Vagina (tissue), 2 donors: ENCODE data around the gene HBE1. TPM values are rescaled to one million over a fixed set of nuclear protein-coding genes. Genes with fewer than 3 reads are reported as not detected.

Source experiments
- DNase-seq, 2 donors: peaks; one replicate each; pipeline ENCODE4 v3.0.0-alpha.2; 2017; ENCODE audit errors: extremely low spot score in 2 of 2
- H3K27ac ChIP-seq: fragments of 200-600 bp; sonication (generic); one replicate; pipeline ENCODE4 v1.5.1; 2019
- H3K27me3 ChIP-seq: fragments of 200-600 bp; sonication (generic); one replicate; pipeline ENCODE4 v1.5.1; 2019
- H3K36me3 ChIP-seq, 2 donors: fragments of 200-600 bp; sonication (generic); one replicate each; pipeline ENCODE4 v1.5.1; 2017 to 2019
- H3K4me1 ChIP-seq: fragments of 200-600 bp; sonication (generic); one replicate; pipeline ENCODE4 v1.5.1; 2019
- H3K4me3 ChIP-seq, 2 donors: fragments of 200-600 bp; sonication (generic); 1 replicate in 1 of 2; 2 replicates in 1 of 2; pipeline ENCODE4 v1.5.1; 2016 to 2019
- H3K9me3 ChIP-seq: fragments of 200-600 bp; sonication (generic); one replicate; pipeline ENCODE4 v1.5.1; 2019
- POLR2A ChIP-seq, 2 donors: fragments of 450-650 bp; IDR thresholded peaks; one replicate each; pipeline ENCODE4 v1.6.1; 2017; ENCODE audit warnings: antibody characterized with exemption in 2 of 2, mild to moderate bottlenecking in 2 of 2, moderate library complexity in 2 of 2
- POLR2AphosphoS5 ChIP-seq, 2 donors: sonication (generic); formaldehyde crosslinking; IDR thresholded peaks; one replicate each; pipeline ENCODE4 v1.9.0; 2017; ENCODE audit warnings: antibody characterized with exemption in 2 of 2, mild to moderate bottlenecking in 2 of 2, low read depth in 1 of 2; ENCODE audit not compliant: insufficient read depth in 1 of 2
- intact Hi-C: fragments of 100-400 bp; cut with DNase I; formaldehyde crosslinking; loops from one replicate; pipeline ENCODE4 v1.15.1; 2023
- total RNA-seq: library from RNA; depleted of rRNA; stranded (reverse); fragments of >200 nt; gene quantifications from one replicate; pipeline ENCODE4 v1.2.3, GENCODE V29; 2016
- TF ChIP-seq, protein P1 (sequence below), 3 experiments: fragments of 450-650 bp in 2 of 3; fragments of 200-600 bp in 1 of 3; sonication (generic) in 1 of 3; IDR thresholded peaks; one replicate each; pipeline ENCODE4 v1.5.1; 2017 to 2019; ENCODE audit warnings: antibody characterized with exemption in 3 of 3, mild to moderate bottlenecking in 2 of 3, moderate library complexity in 2 of 3

The HBE1 gene
- total RNA-seq, 1 donor from 2014 or later, result not detected

DNA sequence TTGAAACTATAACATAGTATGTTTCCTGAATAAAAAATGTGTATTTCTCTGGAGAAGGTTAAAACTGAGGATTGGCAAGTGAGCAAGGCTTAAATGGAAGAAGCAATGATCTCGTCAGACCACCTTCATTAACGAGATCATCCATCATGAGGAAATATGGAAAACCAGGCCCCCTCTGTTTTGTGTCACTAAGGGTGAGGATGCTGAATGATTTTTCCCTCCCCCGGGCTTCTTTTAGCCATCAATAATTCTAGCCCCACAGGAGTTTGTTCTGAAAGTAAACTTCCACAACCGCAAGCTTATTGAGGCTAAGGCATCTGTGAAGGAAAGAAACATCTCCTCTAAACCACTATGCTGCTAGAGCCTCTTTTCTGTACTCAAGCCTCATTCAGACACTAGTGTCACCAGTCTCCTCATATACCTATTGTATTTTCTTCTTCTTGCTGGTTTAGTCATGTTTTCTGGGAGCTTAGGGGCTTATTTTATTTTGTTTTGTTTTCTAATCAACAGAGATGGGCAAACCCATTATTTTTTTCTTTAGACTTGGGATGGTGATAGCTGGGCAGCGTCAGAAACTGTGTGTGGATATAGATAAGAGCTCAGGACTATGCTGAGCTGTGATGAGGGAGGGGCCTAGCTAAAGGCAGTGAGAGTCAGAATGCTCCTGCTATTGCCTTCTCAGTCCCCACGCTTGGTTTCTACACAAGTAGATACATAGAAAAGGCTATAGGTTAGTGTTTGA is 5.8 kb upstream of the HBE1 start:
- TF ChIP-seq, protein P1, sequence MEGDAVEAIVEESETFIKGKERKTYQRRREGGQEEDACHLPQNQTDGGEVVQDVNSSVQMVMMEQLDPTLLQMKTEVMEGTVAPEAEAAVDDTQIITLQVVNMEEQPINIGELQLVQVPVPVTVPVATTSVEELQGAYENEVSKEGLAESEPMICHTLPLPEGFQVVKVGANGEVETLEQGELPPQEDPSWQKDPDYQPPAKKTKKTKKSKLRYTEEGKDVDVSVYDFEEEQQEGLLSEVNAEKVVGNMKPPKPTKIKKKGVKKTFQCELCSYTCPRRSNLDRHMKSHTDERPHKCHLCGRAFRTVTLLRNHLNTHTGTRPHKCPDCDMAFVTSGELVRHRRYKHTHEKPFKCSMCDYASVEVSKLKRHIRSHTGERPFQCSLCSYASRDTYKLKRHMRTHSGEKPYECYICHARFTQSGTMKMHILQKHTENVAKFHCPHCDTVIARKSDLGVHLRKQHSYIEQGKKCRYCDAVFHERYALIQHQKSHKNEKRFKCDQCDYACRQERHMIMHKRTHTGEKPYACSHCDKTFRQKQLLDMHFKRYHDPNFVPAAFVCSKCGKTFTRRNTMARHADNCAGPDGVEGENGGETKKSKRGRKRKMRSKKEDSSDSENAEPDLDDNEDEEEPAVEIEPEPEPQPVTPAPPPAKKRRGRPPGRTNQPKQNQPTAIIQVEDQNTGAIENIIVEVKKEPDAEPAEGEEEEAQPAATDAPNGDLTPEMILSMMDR (IDR thresholded peaks at IDR 0.05), result no peak
- TF ChIP-seq POLR2A (IDR thresholded peaks at IDR 0.05) (no peak), POLR2AphosphoS5 (IDR thresholded peaks at IDR 0.05; ENCODE audit: insufficient read depth in 1 of 2, low read depth in 1 of 2) (no peak)
- H3K36me3 ChIP-seq, result no peaks in the 10 kb centered on the region
- H3K4me1 ChIP-seq, result no peaks in the 10 kb centered on the region
- no peak overlapping the region for H3K27ac ChIP-seq
- DNase-seq, result no peak
- intact Hi-C loops, result no loop called here
- H3K9me3 ChIP-seq, result no peaks in the 10 kb centered on the region
- H3K27me3 ChIP-seq, result no peaks in the 10 kb centered on the region
- H3K4me3 ChIP-seq, result no peak overlapping the region

DNA sequence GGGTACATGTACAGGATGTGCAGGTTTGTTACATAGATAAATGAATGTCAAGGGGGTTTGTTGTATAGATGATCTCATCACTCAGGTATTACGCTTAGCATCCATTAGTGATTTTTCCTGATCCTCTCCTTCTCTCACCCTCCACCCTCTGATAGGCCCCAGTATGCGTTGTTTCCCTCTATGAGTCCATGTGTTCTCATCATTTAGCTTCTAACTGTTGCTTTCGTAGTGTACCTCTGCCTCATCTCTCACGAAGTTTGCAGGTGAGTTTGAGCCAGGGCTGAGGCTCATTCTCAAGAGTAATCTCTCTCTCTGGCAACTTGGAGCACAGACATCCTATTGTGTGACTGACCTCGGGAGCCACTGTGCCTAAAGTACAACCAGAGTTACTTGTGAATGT is 4.7 kb upstream of the HBE1 start:
- no peak overlapping the region for H3K4me3 ChIP-seq
- H3K36me3 ChIP-seq, result no peaks in the 10 kb centered on the region
- H3K27me3 ChIP-seq, result no peaks in the 10 kb centered on the region
- DNase-seq, result no peak
- no peaks in the 10 kb centered on the region for H3K4me1 ChIP-seq
- H3K9me3 ChIP-seq, result no peaks in the 10 kb centered on the region
- intact Hi-C loops, result no loop called here
- TF ChIP-seq POLR2A (IDR thresholded peaks at IDR 0.05) (no peak), POLR2AphosphoS5 (IDR thresholded peaks at IDR 0.05; ENCODE audit: insufficient read depth in 1 of 2, low read depth in 1 of 2) (no peak)
- TF ChIP-seq, protein P1 (IDR thresholded peaks at IDR 0.05), result no peak
- no peak overlapping the region for H3K27ac ChIP-seq

DNA sequence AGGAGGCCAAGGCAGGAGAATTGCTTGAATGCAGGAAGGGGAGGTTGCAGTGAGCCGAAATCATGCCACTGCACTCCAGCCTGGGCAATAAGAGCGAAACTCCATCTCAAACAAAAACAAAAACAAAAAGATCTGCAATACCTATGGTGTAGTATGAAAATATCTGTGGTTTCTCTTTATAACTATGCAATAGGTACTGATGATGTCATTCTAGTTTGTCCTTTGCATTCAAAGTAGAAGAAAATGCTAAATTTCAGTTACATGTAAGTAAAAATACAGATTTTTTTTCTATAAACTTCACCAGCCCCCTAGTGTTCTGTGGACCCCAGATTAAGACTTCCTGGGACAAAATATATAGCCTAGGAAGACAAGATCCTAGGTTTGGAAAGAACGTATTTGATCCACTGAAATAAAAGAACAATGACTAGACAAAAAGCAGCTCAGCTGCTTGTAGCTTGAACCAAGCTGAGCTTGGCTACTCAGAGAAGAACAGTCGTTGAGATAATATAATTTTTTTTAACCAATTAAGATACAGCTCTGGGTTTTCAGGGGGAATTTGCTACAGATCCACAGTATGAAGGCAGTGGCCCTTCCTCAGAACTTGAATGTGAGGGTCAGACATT is 2.8 kb upstream of the HBE1 start:
- no peaks in the 10 kb centered on the region for H3K36me3 ChIP-seq
- H3K9me3 ChIP-seq, result no peaks in the 10 kb centered on the region
- no peaks in the 10 kb centered on the region for H3K4me1 ChIP-seq
- no peak overlapping the region for H3K27ac ChIP-seq
- H3K27me3 ChIP-seq, result no peaks in the 10 kb centered on the region
- H3K4me3 ChIP-seq, result no peak overlapping the region
- DNase-seq, result no peak
- intact Hi-C loops, result no loop called here
- TF ChIP-seq, protein P1 (IDR thresholded peaks at IDR 0.05), result no peak
- no peak for TF ChIP-seq POLR2AphosphoS5 (IDR thresholded peaks at IDR 0.05; ENCODE audit: insufficient read depth in 1 of 2, low read depth in 1 of 2)
- no peak for TF ChIP-seq POLR2A (IDR thresholded peaks at IDR 0.05)

DNA sequence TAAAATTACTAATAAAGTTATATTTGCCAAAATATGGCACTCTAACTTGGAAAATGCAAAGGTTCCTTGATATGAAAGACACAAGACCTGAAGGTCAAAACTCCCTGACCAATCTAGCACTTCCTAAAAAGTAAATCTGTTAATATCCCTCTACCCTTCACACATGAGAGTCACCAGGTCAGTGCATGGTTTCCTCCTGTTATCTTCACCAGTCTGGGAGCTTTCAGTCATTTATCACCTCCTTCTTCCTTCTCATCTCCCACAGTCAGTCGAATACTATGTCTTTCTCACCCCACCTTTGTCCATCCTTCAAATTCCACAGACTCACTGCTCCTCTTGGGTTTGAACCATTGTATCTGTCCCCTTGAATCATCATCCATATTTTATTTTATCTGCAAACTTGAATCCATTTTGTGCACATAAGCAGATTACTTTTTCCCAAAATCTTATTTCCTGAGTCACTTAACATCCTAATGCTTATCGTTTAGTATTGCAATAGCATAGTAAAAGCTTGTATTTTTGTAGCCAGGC is 2.6 kb downstream of the HBE1 start:
- TF ChIP-seq, protein P1 (IDR thresholded peaks at IDR 0.05), result no peak
- TF ChIP-seq POLR2A (IDR thresholded peaks at IDR 0.05) (no peak), POLR2AphosphoS5 (IDR thresholded peaks at IDR 0.05; ENCODE audit: insufficient read depth in 1 of 2, low read depth in 1 of 2) (no peak)
- Histone ChIP-seq H3K36me3 (no peaks in the 10 kb centered on the region), H3K27ac (no peak overlapping the region), H3K27me3 (no peaks in the 10 kb centered on the region), H3K4me3 (no peak overlapping the region), H3K9me3 (no peaks in the 10 kb centered on the region), H3K4me1 (no peaks in the 10 kb centered on the region)
- intact Hi-C loops, result no loop called here
- DNase-seq, result no peak

DNA sequence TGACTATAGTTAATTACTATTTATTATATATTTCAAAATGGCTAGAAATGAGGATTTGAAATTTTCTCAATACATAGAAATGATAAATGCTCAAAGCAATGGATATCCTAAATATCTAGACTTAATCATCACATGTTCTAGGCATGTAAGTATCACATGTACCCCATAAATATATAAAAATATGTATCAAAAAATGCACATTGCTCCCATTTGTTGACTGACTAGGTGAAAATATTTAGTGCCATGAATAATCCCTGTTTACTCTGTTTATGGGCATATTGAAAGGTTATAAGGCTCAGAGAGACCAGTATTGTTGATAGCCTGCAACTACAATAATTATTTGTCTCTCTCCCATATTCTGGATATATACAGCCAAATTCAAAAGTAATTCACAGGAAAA is 3.1 kb downstream of the HBE1 start:
- Histone ChIP-seq H3K4me3 (no peak overlapping the region), H3K4me1 (no peaks in the 10 kb centered on the region), H3K27ac (no peak overlapping the region), H3K36me3 (no peaks in the 10 kb centered on the region), H3K9me3 (no peaks in the 10 kb centered on the region), H3K27me3 (no peaks in the 10 kb centered on the region)
- intact Hi-C loops, result no loop called here
- TF ChIP-seq POLR2AphosphoS5 (IDR thresholded peaks at IDR 0.05; ENCODE audit: insufficient read depth in 1 of 2, low read depth in 1 of 2) (no peak), POLR2A (IDR thresholded peaks at IDR 0.05) (no peak)
- TF ChIP-seq, protein P1 (IDR thresholded peaks at IDR 0.05), result no peak
- DNase-seq, result no peak
